ENCODE results near the gene PMPCA.
A peak's percentile ranks its signal among the peaks of the same experiment; 100 is the strongest.

PMPCA gene

GRCh38 chr9:136463578-136463977 lies 53.1 kb downstream of the PMPCA start:
- Mint-ChIP-seq H3K4me3 (no peak overlapping the region), H3K27ac (peak overlapping the region in 1 of 2 donors; percentile 59), H3K27me3 (no peaks in the 10 kb centered on the region), H3K4me1 (peaks cover 6% of the 10 kb centered on the region), H3K9me3 (no peaks in the 10 kb centered on the region)
- ATAC-seq (no peak), DNase-seq (no peak)

- Mint-ChIP-seq H3K9me3 (no peaks in the 10 kb centered on the region), H3K27ac (peak overlapping the region in 1 of 2 donors; percentile 91), H3K4me3 (no peak overlapping the region), H3K27me3 (no peaks in the 10 kb centered on the region), H3K4me1 (peaks cover 6% of the 10 kb centered on the region)
- ATAC-seq (no peak), DNase-seq (no peak)
Observed at GRCh38 chr9:136464241-136464640, 53.8 kb downstream of the PMPCA start.

GRCh38 chr9:136465500-136466154 lies 55.2 kb downstream of the PMPCA start:
- H3K27me3 Mint-ChIP-seq = no peaks in the 10 kb centered on the region
- ATAC-seq = no peak
- no peak for DNase-seq
- H3K4me1 Mint-ChIP-seq = peaks cover 6% of the 10 kb centered on the region
- peak overlapping the region in 1 of 2 donors; percentile 34 for H3K27ac Mint-ChIP-seq
- no peak overlapping the region for H3K4me3 Mint-ChIP-seq
- no peaks in the 10 kb centered on the region for H3K9me3 Mint-ChIP-seq

GRCh38 chr9:136466155-136466541 lies 55.7 kb downstream of the PMPCA start:
- DNase-seq = no peak
- no peak overlapping the region for H3K4me3 Mint-ChIP-seq
- H3K27me3 Mint-ChIP-seq = no peaks in the 10 kb centered on the region
- no peak overlapping the region for H3K27ac Mint-ChIP-seq
- H3K4me1 Mint-ChIP-seq = peaks cover 6% of the 10 kb centered on the region
- no peak for ATAC-seq
- no peaks in the 10 kb centered on the region for H3K9me3 Mint-ChIP-seq

- ATAC-seq = no peak
- no peak overlapping the region for H3K4me3 Mint-ChIP-seq
- H3K9me3 Mint-ChIP-seq = no peaks in the 10 kb centered on the region
- no peak for DNase-seq
- peaks cover 6% of the 10 kb centered on the region for H3K4me1 Mint-ChIP-seq
- no peak overlapping the region for H3K27ac Mint-ChIP-seq
- no peaks in the 10 kb centered on the region for H3K27me3 Mint-ChIP-seq
Observed at GRCh38 chr9:136467766-136468165, 57.3 kb downstream of the PMPCA start.

- Mint-ChIP-seq H3K27ac (no peak overlapping the region), H3K9me3 (no peaks in the 10 kb centered on the region), H3K27me3 (no peaks in the 10 kb centered on the region), H3K4me1 (peaks cover 15% of the 10 kb centered on the region), H3K4me3 (no peak overlapping the region)
- no peak for DNase-seq
- no peak for ATAC-seq
Observed at GRCh38 chr9:136470356-136470755, 59.9 kb downstream of the PMPCA start.

GRCh38 chr9:136470792-136471469 lies 60.5 kb downstream of the PMPCA start:
- H3K4me1 Mint-ChIP-seq = peaks cover 15% of the 10 kb centered on the region
- no peak for ATAC-seq
- H3K27me3 Mint-ChIP-seq = no peaks in the 10 kb centered on the region
- no peak for DNase-seq
- peak overlapping the region in 1 of 2 donors; percentile 27 for H3K27ac Mint-ChIP-seq
- no peaks in the 10 kb centered on the region for H3K9me3 Mint-ChIP-seq
- no peak overlapping the region for H3K4me3 Mint-ChIP-seq

- H3K9me3 Mint-ChIP-seq = no peaks in the 10 kb centered on the region
- H3K4me3 Mint-ChIP-seq = no peak overlapping the region
- H3K27ac Mint-ChIP-seq = no peak overlapping the region
- H3K4me1 Mint-ChIP-seq = peaks cover 15% of the 10 kb centered on the region
- no peaks in the 10 kb centered on the region for H3K27me3 Mint-ChIP-seq
- ATAC-seq (no peak), DNase-seq (no peak)
Observed at GRCh38 chr9:136471802-136472487, 61.5 kb downstream of the PMPCA start.

GRCh38 chr9:136472640-136473353 lies 62.3 kb downstream of the PMPCA start:
- H3K4me1 Mint-ChIP-seq = peaks cover 15% of the 10 kb centered on the region
- no peaks in the 10 kb centered on the region for H3K9me3 Mint-ChIP-seq
- H3K27me3 Mint-ChIP-seq = no peaks in the 10 kb centered on the region
- no peak for DNase-seq
- H3K4me3 Mint-ChIP-seq = no peak overlapping the region
- no peak for ATAC-seq
- H3K27ac Mint-ChIP-seq = no peak overlapping the region

GRCh38 chr9:136473354-136473721 lies 62.9 kb downstream of the PMPCA start:
- ATAC-seq = no peak
- H3K27me3 Mint-ChIP-seq = no peaks in the 10 kb centered on the region
- no peak overlapping the region for H3K27ac Mint-ChIP-seq
- DNase-seq = no peak
- H3K4me3 Mint-ChIP-seq = no peak overlapping the region
- no peaks in the 10 kb centered on the region for H3K9me3 Mint-ChIP-seq
- H3K4me1 Mint-ChIP-seq = peaks cover 16% of the 10 kb centered on the region
